Thymus (tissue), 11 donors: ENCODE results near the gene PEDS1. TPM values are rescaled to one million over a fixed set of nuclear protein-coding genes. Genes with fewer than 3 reads are reported as not detected.

Experiments
- DNase-seq, 9 donors: peaks; one replicate each; pipeline ENCODE4 v3.0.0-alpha.2; 2013; ENCODE audit warnings: low spot score in 9 of 9, low read depth in 6 of 9, missing footprints in 1 of 9
- H3K27ac ChIP-seq, 2 donors: one replicate each; pipeline ENCODE4 v1.5.1; 2013; ENCODE audit warnings: control low read depth in 1 of 2, low read depth in 1 of 2, low read length in 1 of 2, mild to moderate bottlenecking in 1 of 2, moderate library complexity in 1 of 2
- H3K27me3 ChIP-seq, 2 donors: one replicate each; pipeline ENCODE4 v1.5.1; 2013; ENCODE audit warnings: low read length in 1 of 2; ENCODE audit not compliant: control insufficient read depth in 2 of 2, insufficient read depth in 1 of 2
- H3K36me3 ChIP-seq, 2 donors: one replicate each; pipeline ENCODE4 v1.5.1; 2013; ENCODE audit warnings: low read length in 1 of 2, mild to moderate bottlenecking in 1 of 2, moderate library complexity in 1 of 2; ENCODE audit not compliant: control insufficient read depth in 2 of 2, insufficient read depth in 2 of 2
- H3K4me1 ChIP-seq, 2 donors: one replicate each; pipeline ENCODE4 v1.5.1; 2013; ENCODE audit warnings: low read length in 2 of 2; ENCODE audit not compliant: control insufficient read depth in 2 of 2, insufficient read depth in 2 of 2
- H3K4me3 ChIP-seq, 2 donors: one replicate each; pipeline ENCODE4 v1.5.1; 2013; ENCODE audit warnings: low read length in 2 of 2, control low read depth in 1 of 2, mild to moderate bottlenecking in 1 of 2
- H3K9me3 ChIP-seq, 2 donors: one replicate each; pipeline ENCODE4 v1.5.1; 2013; ENCODE audit warnings: low read length in 1 of 2, mild to moderate bottlenecking in 1 of 2; ENCODE audit not compliant: control insufficient read depth in 2 of 2, insufficient read depth in 1 of 2
- WGBS: extraction: QIAGEN DNeasy Blood & Tissue Kit; methylation state at CpG from one replicate; pipeline ENCODE4 v1.1.7; 2013; 5-methylcytosine and 5-hydroxymethylcytosine counted together
- polyA plus RNA-seq: library from polyadenylated mRNA; stranded (reverse); fragments of 200-250 nt; gene quantifications from one replicate; pipeline ENCODE4 v1.2.3, GENCODE V29; 2013
- total RNA-seq: library from RNA; stranded (reverse); fragments of 120-200 nt; gene quantifications from one replicate; pipeline ENCODE4 v1.2.4, GENCODE V29; 2013
- donor health status: healthy.

Gene PEDS1
- total and polyA plus RNA-seq, 2 donors: 18.2 to 26.5 TPM

DNA sequence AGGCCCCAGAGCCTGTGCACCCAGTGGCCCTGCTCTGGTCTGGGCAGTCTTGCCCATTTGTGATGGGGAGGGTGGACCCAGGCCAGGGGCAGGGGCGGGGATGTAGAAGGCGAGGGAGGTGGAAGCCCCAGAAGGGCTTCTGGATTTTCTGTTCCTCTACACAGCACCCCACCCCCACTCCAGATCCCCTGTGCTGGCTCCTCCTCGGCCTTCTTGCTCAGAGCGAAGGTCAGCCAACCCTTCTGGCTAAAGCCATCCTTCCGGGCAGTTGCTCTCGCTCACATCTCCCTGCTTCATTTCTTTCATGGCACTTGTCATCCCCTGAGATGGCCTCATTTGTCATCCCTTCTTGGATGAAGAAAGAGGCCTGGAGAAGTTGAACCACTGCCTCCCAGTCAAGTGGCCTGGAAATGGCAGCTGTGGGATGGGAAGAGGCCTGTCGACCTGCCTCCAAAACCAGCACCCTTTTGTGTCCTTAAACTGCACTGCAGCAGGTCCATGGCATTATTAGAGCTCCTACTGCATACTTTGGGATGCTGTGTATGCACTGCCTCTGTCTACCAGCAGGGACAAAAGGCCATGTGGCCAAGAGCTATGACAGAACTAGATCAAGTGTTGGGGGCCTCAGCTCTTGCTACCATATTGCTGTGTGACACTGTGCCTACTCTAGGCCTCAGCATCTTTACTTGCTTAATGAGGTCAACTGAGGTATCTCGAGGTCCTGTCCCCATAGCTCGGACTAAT lies 19.9 kb downstream of the PEDS1 start:
- Histone ChIP-seq H3K36me3 (peaks cover 40 to 49% of the 10 kb centered on the region in 2 donors), H3K27me3 (no peaks in the 10 kb centered on the region), H3K4me3 (no peak overlapping the region), H3K27ac (no peak overlapping the region), H3K9me3 (no peaks in the 10 kb centered on the region), H3K4me1 (no peaks in the 10 kb centered on the region)
- WGBS: 97% methylated on average over 9 of the region's 9 CpGs
- DNase-seq: no peak

DNA sequence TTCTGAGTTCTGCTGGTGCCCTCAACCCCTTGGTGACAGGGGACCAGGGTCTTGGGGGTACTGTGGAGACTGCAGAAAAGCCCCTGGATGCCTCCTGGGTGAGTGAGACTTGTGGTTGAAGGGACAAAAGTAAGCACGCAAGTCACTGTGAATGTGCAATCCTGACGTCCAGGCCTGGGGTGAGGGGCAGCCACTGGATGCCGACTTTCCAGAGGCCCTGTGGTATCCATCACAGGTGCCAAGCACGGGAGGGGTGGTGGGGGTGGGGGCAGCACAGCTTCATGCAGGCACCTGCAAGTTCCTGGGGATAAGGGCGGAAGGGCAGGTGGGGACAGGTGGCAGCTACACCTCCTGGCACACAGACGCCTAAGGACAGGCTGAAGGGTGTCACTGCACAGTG lies 20.5 kb downstream of the PEDS1 start:
- 95% methylated on average over 6 of the region's 6 CpGs for WGBS
- H3K27me3 ChIP-seq: no peaks in the 10 kb centered on the region
- DNase-seq: no peak
- no peaks in the 10 kb centered on the region for H3K9me3 ChIP-seq
- H3K4me1 ChIP-seq: no peaks in the 10 kb centered on the region
- no peak overlapping the region for H3K4me3 ChIP-seq
- H3K36me3 ChIP-seq: peaks cover 46 to 55% of the 10 kb centered on the region in 2 donors
- H3K27ac ChIP-seq: no peak overlapping the region

DNA sequence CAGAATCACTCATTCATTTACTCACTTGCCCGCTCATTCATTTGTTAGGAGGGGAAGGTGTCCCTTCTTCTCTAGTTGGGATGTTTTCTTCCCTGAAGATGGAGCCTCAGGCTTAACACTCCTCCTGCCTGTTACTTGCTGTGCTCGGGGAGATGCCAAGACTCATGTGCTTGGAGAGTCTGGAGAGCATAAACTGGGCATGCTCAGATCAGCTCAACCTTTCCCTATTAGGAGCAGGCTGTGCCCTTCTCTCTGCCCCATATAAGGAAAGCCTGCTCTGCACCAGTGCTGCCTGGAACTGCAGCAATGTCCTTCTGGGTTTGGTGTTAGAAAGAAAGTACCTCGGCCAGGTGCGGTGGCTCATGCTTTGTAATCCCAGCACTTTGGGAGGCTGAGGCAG lies 22.5 kb downstream of the PEDS1 start:
- Histone ChIP-seq H3K4me1 (no peaks in the 10 kb centered on the region), H3K9me3 (no peaks in the 10 kb centered on the region), H3K27me3 (no peaks in the 10 kb centered on the region), H3K4me3 (no peak overlapping the region), H3K36me3 (peaks cover 62 to 66% of the 10 kb centered on the region in 2 donors), H3K27ac (no peak overlapping the region)
- DNase-seq: no peak
- WGBS: 99% methylated on average over 4 of the region's 4 CpGs

DNA sequence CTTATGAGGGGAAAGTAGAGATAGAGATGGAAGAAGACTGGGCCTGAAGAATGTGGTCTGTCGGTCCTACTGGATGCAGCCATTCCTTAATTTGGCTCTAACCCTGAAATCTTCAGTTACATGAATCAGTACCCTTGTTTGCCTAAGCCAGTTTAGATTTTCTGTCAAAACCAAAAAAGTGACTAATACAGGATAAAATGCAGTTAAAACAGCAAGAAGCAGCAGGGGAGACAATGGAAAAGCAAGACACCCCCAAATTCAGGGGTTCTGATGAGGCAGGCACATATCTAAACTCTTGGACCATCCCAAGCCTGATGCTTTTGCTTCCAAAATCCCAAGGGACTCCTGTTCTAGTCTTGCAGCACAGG lies 23.2 kb downstream of the PEDS1 start:
- Histone ChIP-seq H3K4me3 (no peak overlapping the region), H3K27me3 (no peaks in the 10 kb centered on the region), H3K9me3 (no peaks in the 10 kb centered on the region), H3K4me1 (no peaks in the 10 kb centered on the region), H3K36me3 (peaks cover 65 to 68% of the 10 kb centered on the region in 2 donors), H3K27ac (no peak overlapping the region)
- 100% methylated on average over 1 of the region's 1 CpG for WGBS
- no peak for DNase-seq

DNA sequence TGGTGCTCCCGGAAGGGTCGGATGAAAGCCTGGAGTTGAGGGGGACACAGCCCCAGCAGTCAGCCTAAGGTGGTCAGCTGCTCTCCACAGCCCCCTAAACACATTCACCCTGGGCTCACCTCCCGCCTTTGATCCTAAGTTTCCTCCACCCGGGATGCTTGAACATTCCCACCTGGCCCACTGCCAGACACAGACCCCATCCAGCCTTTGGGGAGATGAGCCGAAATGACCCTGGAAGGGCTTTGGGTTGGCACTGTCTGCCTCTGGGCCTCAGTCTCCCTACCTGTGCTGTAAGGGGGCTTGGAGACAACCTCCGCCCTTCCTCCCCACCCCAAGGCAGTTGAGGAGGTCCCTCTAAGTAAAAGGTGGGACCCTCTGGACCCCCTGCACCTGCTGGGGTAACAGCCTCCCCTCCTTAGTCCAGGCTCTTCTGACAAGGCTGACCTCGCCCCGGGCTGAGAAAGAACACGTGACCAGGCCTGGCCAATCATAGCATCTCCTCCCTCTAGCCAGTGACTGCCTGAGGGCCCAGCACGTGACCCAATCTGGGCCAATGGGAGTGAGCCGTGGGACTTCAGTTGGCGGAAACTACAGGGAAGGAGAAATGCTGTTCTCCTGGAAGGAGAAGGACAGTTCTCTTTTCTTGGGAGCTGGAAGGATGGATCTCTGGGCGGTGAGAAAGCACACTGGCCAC lies 23.7 kb downstream of the PEDS1 start:
- no peak for DNase-seq
- WGBS: 95% methylated on average over 13 of the region's 13 CpGs
- H3K27ac ChIP-seq: no peak overlapping the region
- H3K4me1 ChIP-seq: no peaks in the 10 kb centered on the region
- H3K4me3 ChIP-seq: no peak overlapping the region
- peaks cover 70% of the 10 kb centered on the region in 2 donors for H3K36me3 ChIP-seq
- H3K9me3 ChIP-seq: no peaks in the 10 kb centered on the region
- no peaks in the 10 kb centered on the region for H3K27me3 ChIP-seq

DNA sequence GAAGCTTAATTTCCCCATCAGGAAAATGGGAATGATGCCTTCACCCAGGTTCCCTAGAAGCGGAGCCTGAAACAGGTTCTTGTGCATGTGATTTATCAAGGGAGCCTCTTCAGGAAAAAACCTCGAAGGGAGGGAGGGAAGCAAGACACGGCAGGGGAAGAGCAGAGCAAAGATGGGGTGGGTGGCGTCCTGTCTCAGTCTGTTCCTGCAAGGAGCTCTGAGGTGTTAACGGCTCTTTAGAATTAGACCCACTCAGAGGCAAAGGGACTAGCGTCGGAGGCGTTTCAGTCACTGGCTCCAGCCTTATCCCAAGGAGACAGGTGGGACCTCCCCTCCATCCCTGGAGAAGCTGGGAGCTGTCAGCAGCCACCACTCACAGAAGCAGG lies 25.0 kb downstream of the PEDS1 start:
- no peaks in the 10 kb centered on the region for H3K9me3 ChIP-seq
- no peak overlapping the region for H3K4me3 ChIP-seq
- 98% methylated on average over 8 of the region's 8 CpGs for WGBS
- peaks cover 70 to 78% of the 10 kb centered on the region in 2 donors for H3K36me3 ChIP-seq
- no peak for DNase-seq
- H3K27ac ChIP-seq: no peak overlapping the region
- H3K27me3 ChIP-seq: no peaks in the 10 kb centered on the region
- no peaks in the 10 kb centered on the region for H3K4me1 ChIP-seq

DNA sequence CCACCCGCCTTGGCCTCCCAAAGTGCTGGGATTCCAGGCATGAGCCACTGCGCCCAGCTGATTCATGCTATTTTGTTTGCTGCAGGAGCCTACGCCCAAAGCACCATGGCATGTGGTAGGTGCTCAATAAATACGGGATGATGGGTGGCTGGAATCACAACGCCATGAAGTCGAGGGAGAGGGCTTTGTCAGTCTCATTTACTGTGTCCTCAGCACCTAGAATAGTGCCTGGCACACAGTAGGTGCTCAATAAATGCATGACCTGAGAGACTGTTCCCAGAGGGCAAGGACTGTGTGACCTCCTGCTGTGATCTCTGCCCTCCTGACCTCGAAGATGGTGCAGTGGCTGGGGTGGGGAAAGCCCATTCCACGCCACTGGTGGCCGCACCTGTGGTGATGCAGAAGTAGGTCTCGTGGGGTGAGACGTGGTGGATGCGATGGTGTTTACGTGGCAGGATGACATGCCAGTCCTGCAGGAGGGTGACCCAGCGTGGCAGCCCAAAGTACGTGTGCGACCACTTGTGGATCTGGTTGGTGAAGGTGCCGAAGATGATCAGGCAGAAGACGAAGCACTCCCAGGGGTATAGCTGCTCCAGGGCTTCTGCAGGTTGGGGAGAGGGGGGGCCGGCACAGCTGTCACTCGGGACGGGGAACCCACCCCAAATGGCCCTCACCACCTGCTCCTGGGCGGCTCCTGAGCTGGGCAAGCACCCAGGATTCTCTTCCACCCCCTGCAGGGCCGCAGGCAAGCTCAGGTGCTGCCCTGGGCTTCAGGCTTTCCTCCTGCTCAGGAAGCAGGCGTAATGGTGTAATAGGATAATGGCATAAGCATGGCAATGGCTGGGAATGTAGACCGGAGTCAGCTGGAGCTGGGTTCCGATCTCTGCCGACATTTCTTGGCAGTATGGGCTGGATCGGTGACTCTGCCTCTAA lies 25.7 kb downstream of the PEDS1 start:
- 96% methylated on average over 28 of the region's 28 CpGs for WGBS
- H3K27ac ChIP-seq: no peak overlapping the region
- H3K4me3 ChIP-seq: no peak overlapping the region
- no peak for DNase-seq
- no peaks in the 10 kb centered on the region for H3K9me3 ChIP-seq
- no peaks in the 10 kb centered on the region for H3K27me3 ChIP-seq
- peaks cover 67 to 78% of the 10 kb centered on the region in 2 donors for H3K36me3 ChIP-seq
- H3K4me1 ChIP-seq: no peaks in the 10 kb centered on the region

DNA sequence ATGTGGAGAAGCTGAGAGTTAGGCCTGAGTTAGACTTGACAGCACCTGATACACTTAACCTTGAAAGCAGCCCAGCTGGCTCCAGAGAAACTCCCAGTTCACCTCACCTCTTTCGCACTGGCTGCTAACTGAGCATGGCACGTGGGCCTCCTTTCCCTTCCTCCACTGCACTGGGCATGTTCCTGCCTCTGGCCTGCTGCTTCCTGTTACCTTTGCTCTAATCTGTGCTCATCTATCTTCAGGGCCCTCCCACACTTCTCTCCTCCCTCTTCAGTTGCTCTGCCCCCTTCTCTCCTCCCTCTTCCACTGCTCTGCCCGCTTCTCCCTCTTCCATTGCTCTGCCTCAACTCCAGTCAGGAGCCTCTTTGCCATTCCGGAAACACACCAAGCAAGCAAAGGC lies 26.9 kb downstream of the PEDS1 start:
- Histone ChIP-seq H3K27ac (no peak overlapping the region), H3K4me1 (no peaks in the 10 kb centered on the region), H3K36me3 (peaks cover 61 to 70% of the 10 kb centered on the region in 2 donors), H3K9me3 (no peaks in the 10 kb centered on the region), H3K4me3 (no peak overlapping the region), H3K27me3 (no peaks in the 10 kb centered on the region)
- WGBS: 91% methylated on average over 4 of the region's 4 CpGs
- DNase-seq: no peak

DNA sequence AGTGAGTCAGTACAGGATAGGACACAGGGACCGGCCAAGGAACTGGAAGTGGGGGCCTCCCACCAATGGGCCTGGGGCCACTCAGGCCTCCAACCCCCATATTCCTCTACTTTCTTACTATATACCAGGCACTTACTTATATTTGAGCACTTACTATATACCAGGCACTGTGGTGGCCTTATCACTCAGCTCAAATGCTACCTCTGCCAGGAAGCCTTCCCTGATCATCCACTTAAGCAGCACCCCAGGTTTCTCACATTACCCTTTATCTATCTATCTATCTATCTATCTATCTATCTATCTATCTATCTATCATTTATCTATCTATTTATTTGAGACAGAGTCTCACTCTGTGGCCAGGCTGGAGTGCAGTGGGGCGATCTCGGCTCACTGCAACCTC lies 28.2 kb downstream of the PEDS1 start:
- DNase-seq: no peak
- WGBS: over 99% methylated on average over 3 of the region's 3 CpGs
- no peak overlapping the region for H3K27ac ChIP-seq

More for the DNA sequence above, 28.2 kb downstream of the PEDS1 start:
- Histone ChIP-seq H3K4me3 (no peak overlapping the region), H3K9me3 (no peaks in the 10 kb centered on the region), H3K36me3 (peaks cover 55 to 58% of the 10 kb centered on the region in 2 donors), H3K4me1 (no peaks in the 10 kb centered on the region), H3K27me3 (no peaks in the 10 kb centered on the region)
